CD4-positive, alpha-beta T cell (primary cell): ENCODE results near the gene TEAD3. TPM values are rescaled to one million over a fixed set of nuclear protein-coding genes. Genes with fewer than 3 reads are reported as not detected.

ENCODE experiments used
- ATAC-seq: fragments of 200-7000 bp; cut with Tn5 transposase; one replicate; pipeline ENCODE4 v1.10.0; 2022; ENCODE audit warnings: mild to moderate bottlenecking; ENCODE audit not compliant: poor library complexity
- CTCF ChIA-PET: fragments of 350-600 bp; sonication (Branson Sonifier 250); formaldehyde crosslinking; loops from one replicate; lab custom pipeline; 2021; ENCODE audit warnings: antibody characterized with exemption, inconsistent platforms; lab: Charles Lee
- POLR2A ChIA-PET: fragments of 350-600 bp; sonication (Branson Sonifier 250); formaldehyde crosslinking; loops from one replicate; lab custom pipeline; 2021; ENCODE audit warnings: antibody characterized with exemption, inconsistent platforms; lab: Charles Lee
- DNase-seq, 14 experiments: peaks; one replicate each; pipeline ENCODE4 v3.0.0-alpha.2; 2013 to 2020; ENCODE audit warnings: mixed read lengths in 2 of 14
- H3K27ac ChIP-seq, 2 donors: one replicate each; pipeline versions ENCODE4 v1.5.1 to v1.7.0; 2013; ENCODE audit warnings: low read length in 2 of 2, low read depth in 1 of 2, mild to moderate bottlenecking in 1 of 2
- H3K27me3 ChIP-seq, 2 experiments: 1 replicate in 1 of 2; 2 replicates in 1 of 2; pipeline versions ENCODE4 v1.6.1 to v1.7.0; 2013; ENCODE audit warnings: low read length in 2 of 2, control low read depth in 1 of 2, mild to moderate bottlenecking in 1 of 2, moderate library complexity in 1 of 2; ENCODE audit not compliant: insufficient read depth in 2 of 2, control insufficient read depth in 1 of 2
- H3K36me3 ChIP-seq: one replicate; pipeline ENCODE4 v1.6.1; 2013; ENCODE audit warnings: low read length, control low read depth; ENCODE audit not compliant: insufficient read depth
- H3K4me1 ChIP-seq: one replicate; pipeline ENCODE4 v1.6.1; 2013; ENCODE audit warnings: low read length, control low read depth; ENCODE audit not compliant: insufficient read depth
- H3K4me3 ChIP-seq: one replicate; pipeline ENCODE4 v1.5.1; 2013; ENCODE audit warnings: mild to moderate bottlenecking, low read length, moderate library complexity
- H3K9me3 ChIP-seq, 2 experiments: 1 replicate in 1 of 2; 2 replicates in 1 of 2; pipeline versions ENCODE4 v1.6.1 to v1.7.0; 2013; ENCODE audit warnings: low read length in 2 of 2, mild to moderate bottlenecking in 2 of 2, control low read depth in 1 of 2, moderate library complexity in 1 of 2; ENCODE audit not compliant: control insufficient read depth in 1 of 2, insufficient read depth in 1 of 2
- H3K27ac Mint-ChIP-seq: one replicate; pipeline ENCODE4 v1.8.0; 2020; ENCODE audit warnings: mixed read lengths
- H3K27me3 Mint-ChIP-seq: one replicate; pipeline ENCODE4 v1.8.0; 2021; ENCODE audit warnings: mixed read lengths
- H3K36me3 Mint-ChIP-seq: one replicate; pipeline ENCODE4 v1.8.0; 2021; ENCODE audit warnings: low read depth, mixed read lengths
- H3K4me1 Mint-ChIP-seq: one replicate; pipeline ENCODE4 v1.8.0; 2021; ENCODE audit warnings: low read depth, mixed read lengths
- H3K4me3 Mint-ChIP-seq: one replicate; pipeline ENCODE4 v1.8.0; 2020; ENCODE audit warnings: mild to moderate bottlenecking, mixed read lengths
- H3K9me3 Mint-ChIP-seq: one replicate; pipeline ENCODE4 v1.8.0; 2020; ENCODE audit warnings: mixed read lengths
- CTCF ChIP-seq: fragments of 200-600 bp; IDR thresholded peaks from one replicate; pipeline ENCODE4 v1.8.0; 2022; ENCODE audit warnings: antibody characterized with exemption, mild to moderate bottlenecking
- intact Hi-C, 2 experiments: fragments of 100-400 bp; cut with DNase I in 1 of 2; cut with micrococcal nuclease in 1 of 2; formaldehyde crosslinking; loops; one replicate each; pipeline versions ENCODE4 v1.15.1 to v1.9.0; 2023 to 2025; cut with DNase I, micrococcal nuclease
- total RNA-seq, 174 experiments: library from RNA in 2 of 174; stranded (reverse) in 2 of 174; gene quantifications; one replicate each; pipeline ENCODE4 v1.2.3 and lab custom pipeline; 2021 to 2026

TEAD3 gene
- total RNA-seq, 2 experiments from 2014 or later, result 0.11 TPM; not detected in 1

- no peak overlapping the region for H3K27ac ChIP-seq
- ChIA-PET POLR2A (no interaction called here), CTCF (no interaction called here)
- Mint-ChIP-seq H3K27me3 (no peaks in the 10 kb centered on the region), H3K4me1 (peaks cover 6% of the 10 kb centered on the region), H3K27ac (no peak overlapping the region), H3K4me3 (no peak overlapping the region), H3K9me3 (no peaks in the 10 kb centered on the region), H3K36me3 (no peaks in the 10 kb centered on the region)
- no peak overlapping the region for H3K4me3 ChIP-seq
- H3K27me3 ChIP-seq, result no peaks in the 10 kb centered on the region
- H3K4me1 ChIP-seq, result peaks cover 10% of the 10 kb centered on the region
- DNase-seq, result no peak
- no peak for ATAC-seq
- intact Hi-C loops, result no loop called here
- H3K9me3 ChIP-seq, result no peaks in the 10 kb centered on the region
- TF ChIP-seq CTCF, result no peak
- H3K36me3 ChIP-seq, result no peaks in the 10 kb centered on the region
Observed at GRCh38 chr6:35533981-35534380, 37.1 kb upstream of the TEAD3 start.

DNA sequence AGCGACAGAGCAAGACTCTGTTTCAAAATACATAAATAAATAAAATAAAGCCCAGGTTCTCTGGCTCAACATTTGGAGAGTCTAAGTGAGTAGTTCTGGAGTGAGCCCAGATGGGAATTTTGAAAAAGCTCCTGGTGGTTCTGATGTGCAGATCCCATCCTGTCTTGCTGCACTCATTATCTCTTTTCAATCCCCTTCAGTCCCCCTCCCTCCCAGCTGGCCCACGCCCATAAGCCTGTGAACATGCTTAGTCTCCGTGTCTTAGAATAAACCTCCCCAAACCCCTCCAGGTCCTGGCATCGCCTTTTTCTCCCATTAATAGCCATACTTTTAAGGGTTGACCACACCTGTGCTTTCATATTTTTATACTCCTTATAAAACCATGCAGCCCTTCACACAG, 35.2 kb upstream of the TEAD3 start:
- DNase-seq, result no peak
- no peak overlapping the region for H3K27ac ChIP-seq
- no peak for ATAC-seq
- H3K27me3 ChIP-seq, result no peaks in the 10 kb centered on the region
- H3K4me1 ChIP-seq, result peaks cover 10% of the 10 kb centered on the region
- Mint-ChIP-seq H3K27me3 (no peaks in the 10 kb centered on the region), H3K4me3 (no peak overlapping the region), H3K36me3 (no peaks in the 10 kb centered on the region), H3K4me1 (peaks cover 10% of the 10 kb centered on the region), H3K27ac (no peak overlapping the region), H3K9me3 (no peaks in the 10 kb centered on the region)
- intact Hi-C loops, result no loop called here
- no peak overlapping the region for H3K4me3 ChIP-seq
- H3K9me3 ChIP-seq, result no peaks in the 10 kb centered on the region
- CTCF ChIA-PET, result interaction anchor here (1.1 to 1.9 kb wide), 3 partner anchors 9 to 105 kb away, joined by 3 to 4 read pairs (median 4); no protein-coding TSS in a partner anchor
- POLR2A ChIA-PET, result no interaction called here
- H3K36me3 ChIP-seq, result no peaks in the 10 kb centered on the region
- no peak for TF ChIP-seq CTCF

GRCh38 chr6:35524380-35525020, 27.6 kb upstream of the TEAD3 start:
- Histone ChIP-seq H3K4me3 (no peak overlapping the region), H3K27ac (no peak overlapping the region), H3K9me3 (no peaks in the 10 kb centered on the region), H3K4me1 (peaks cover 33% of the 10 kb centered on the region), H3K27me3 (no peaks in the 10 kb centered on the region), H3K36me3 (no peaks in the 10 kb centered on the region)
- ChIA-PET CTCF (interaction anchor here (3.3 kb wide), 1 partner anchor 212 kb away, joined by 13 read pairs; the partner anchor contains the start of gene ARMC12), POLR2A (interaction anchor here (1.0 to 1.6 kb wide), 2 partner anchors 28 to 213 kb away, joined by 3 to 8 read pairs; no protein-coding TSS in a partner anchor)
- intact Hi-C loops, result loop anchor here in 1 of 2 experiments (5.0 kb wide), 1 partner anchor 98 kb away; no protein-coding TSS in a partner anchor
- DNase-seq (no peak), ATAC-seq (no peak)
- H3K9me3 Mint-ChIP-seq, result no peaks in the 10 kb centered on the region
- H3K27ac Mint-ChIP-seq, result no peak overlapping the region
- H3K36me3 Mint-ChIP-seq, result no peaks in the 10 kb centered on the region
- TF ChIP-seq CTCF, result no peak
- no peaks in the 10 kb centered on the region for H3K27me3 Mint-ChIP-seq
- peaks cover 16% of the 10 kb centered on the region for H3K4me1 Mint-ChIP-seq
- no peak overlapping the region for H3K4me3 Mint-ChIP-seq
